ELR (cell line): Measurements from ENCODE around the gene CYP4A11.
"Not testable (repeated sequence)": the region's sequence is repeated elsewhere in the genome, so short reads cannot be mapped to it uniquely, and the experiment has no call there.

ENCODE experiments used
- DNase-seq: peaks from one replicate; pipeline ENCODE4 v3.0.0-alpha.2; 2015; ENCODE audit warnings: low read depth

CYP4A11 gene

GRCh38 chr1:46927249-46927835, 13.9 kb downstream of the CYP4A11 start:
- DNase-seq, result no peak

GRCh38 chr1:46910790-46911189, 30.5 kb downstream of the CYP4A11 start:
- no peak for DNase-seq

DNA sequence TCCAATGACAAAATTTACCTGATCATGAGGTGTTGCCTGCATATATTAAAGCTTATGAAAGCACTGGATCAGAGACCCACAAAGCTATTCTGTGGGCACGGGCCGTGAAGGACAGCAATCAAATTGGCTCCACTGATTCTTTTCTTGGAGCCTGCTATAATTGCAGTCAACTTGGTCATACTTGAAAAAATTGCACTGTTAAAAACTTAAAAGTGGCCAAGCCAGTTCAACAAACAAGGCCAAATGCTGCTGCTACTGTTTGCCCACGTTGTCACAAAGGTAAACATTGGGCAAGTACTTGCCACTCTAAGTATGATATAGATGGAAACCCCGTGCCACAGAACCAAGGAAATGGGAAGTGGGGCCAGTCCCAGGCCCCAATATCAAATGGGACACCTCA, 37.8 kb downstream of the CYP4A11 start:
- no peak for DNase-seq

DNA sequence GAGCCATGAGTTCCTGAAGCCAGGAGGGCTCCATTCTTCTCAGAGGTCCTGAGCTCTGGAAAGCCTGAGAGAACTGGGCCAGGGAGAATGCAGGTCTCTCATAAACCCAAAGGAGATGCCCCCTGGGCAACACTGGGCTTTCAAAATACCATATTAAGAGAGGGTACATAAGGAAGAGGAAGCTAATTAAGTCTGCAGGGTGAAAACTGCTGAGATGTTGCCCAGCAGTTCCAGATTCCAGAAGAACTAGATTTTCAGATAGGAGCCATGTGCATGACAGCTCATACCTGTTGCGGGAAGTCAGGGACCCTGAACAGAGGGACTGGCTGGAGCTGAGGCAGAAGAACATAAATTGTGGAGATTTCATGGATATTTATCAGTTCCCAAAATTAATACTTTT, 40.9 kb downstream of the CYP4A11 start:
- no peak for DNase-seq

- DNase-seq, result not testable (repeated sequence)
These were observed 59.6 kb downstream of the CYP4A11 start for GRCh38 chr1:46881656-46882055.
